ENCODE data around the gene SMYD5.

GRCh38 chr2:73264783-73265182 lies 50.7 kb downstream of the SMYD5 start:
- TF ChIP-seq CTCF (IDR thresholded peaks at IDR 0.05), result no peak
- no peak for TF ChIP-seq POLR2A (IDR thresholded peaks at IDR 0.05)
